GOT3 (cell line): Measurements from ENCODE around the gene TEP1.
"Not testable (repeated sequence)": the region's sequence is repeated elsewhere in the genome, so short reads cannot be mapped to it uniquely, and the experiment has no call there.

Experiments used
- DNase-seq: peaks from one replicate; lab custom pipeline; 2025; ENCODE audit warnings: mixed read lengths; lab: John Stamatoyannopoulos, UW

TEP1 gene

DNA sequence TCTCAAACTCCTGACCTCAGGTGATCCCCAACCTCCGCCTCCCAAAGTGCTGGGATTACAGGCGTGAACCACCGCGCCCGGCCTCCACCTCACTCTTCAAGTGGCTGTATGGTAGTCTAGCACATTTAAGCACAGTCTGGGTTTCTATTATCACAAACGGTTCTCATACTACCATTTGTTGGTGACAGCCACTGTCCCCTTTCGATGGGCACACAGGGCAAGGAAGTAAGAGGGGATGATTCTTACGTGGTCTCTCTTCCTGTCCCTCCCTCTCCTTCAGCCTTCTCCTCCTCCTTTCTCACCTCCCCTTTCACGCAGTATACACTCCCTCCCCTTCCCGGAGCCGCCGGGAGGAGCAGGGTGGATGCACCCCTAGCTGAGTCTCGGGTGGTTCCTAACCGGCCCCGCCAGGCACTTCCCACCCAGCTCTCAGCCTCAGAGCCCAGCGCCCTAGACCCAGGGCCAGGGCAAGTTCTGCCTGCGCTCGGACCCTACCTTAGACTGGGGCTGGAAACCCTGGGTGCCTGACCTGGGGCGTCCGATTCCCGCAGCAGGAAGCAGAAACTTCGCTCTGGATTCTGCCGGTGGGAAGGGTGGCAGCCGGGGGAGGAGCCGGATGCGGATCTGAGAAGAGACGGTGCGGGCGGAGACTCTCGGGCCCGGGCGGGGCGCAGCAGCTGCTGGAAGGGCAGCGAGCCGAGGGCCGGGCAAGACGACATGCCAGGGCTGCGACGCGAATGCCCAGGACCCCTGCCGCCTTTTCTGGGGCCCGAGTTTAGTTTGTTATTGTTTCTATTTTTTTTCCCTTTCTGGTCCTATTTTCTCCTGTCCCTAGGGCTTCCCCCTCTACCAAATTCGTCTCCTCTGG lies at the start of gene TEP1:
Gene TEP1 (minus strand): TSS at position 626 of the 868 bp plus-strand sequence. CDS start 5,062 bp downstream, outside the sequence.
- DNase-seq: no peak

DNA sequence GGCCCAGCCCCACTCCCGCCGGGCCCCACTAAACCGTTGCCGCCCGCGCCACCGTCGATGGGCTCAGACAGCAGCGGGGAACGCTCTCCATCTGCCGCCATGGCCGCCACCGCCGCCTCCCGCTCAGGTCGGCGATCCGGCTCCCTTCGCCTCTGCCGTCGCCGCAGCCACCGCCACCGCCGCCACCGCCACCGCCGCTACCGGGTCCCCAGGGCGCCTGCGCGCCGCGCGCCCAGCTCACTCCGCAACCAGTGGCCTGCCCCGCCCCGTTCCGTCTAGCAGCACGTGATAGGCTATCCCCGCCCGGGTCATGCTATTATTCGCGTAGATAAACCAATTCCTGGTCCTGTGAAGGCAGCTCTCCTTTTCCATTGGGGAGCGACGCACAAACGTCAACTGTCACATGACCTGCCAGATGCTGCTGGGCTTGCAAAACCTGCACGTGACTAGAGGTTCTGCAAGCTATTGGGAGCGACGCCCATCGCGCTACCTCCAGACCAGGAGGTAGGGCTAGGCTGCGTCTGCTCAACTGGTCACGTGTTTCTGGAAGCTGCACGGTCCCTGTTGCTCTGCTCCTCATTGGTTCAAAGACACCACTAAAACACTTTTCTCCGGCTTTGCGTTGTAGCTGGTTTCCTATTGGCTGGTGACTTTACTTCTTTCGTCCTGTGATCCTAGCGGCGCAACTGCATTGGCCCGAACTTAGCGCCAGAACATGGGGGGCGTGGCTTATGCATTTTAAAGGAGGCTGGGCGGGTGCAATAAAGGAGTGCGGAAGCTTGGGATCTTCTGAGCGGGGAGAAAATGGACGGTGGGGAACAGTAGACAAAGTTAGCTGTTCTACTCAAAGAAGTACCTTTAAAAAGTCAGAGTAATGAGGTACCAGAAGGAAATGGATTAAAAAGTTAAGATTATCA lies 48.2 kb upstream of the TEP1 start, which contains the start of gene PIP4P1:
Gene PIP4P1 (minus strand): TSS at position 210 of the 917 bp plus-strand sequence. CDS start 109 bp downstream, at position 101.
- peak; percentile 83 for DNase-seq

DNA sequence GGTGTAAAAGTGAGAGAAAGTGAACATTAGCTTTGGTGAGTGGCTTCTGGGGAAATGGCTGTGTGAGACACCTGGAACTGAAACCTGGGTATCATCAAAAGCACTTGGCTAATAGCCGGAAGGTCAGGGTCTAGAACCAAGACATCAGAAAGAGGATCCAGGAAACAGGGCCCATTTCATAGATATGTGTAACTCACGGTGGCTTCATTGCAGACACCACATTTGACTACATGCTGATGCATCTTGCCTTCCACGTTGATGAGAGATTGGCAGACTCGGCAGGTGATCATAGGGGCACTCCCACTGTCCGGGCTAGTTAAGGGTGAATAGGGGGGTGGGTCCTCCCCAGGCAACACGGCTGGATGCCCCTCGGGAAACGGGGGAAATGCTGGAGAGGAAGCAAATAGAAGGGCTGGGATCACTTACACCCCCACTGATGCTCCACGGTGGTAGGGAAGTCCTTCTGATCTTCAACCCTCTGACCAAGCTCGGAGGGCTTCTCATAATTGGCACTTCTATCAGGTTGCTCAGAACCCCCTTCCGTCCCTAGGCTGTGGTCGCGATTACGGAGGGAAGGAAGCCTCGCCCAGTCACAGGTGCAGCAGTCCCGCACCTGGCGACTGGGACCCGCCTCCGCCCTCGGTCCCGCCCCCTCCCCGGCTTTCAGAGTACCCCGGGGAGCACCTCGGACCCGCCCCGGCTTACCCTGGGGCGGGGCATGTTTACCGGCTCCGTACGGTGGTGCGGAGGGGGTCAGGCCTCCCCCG lies 47.3 kb upstream of the TEP1 start:
- DNase-seq: no peak

DNA sequence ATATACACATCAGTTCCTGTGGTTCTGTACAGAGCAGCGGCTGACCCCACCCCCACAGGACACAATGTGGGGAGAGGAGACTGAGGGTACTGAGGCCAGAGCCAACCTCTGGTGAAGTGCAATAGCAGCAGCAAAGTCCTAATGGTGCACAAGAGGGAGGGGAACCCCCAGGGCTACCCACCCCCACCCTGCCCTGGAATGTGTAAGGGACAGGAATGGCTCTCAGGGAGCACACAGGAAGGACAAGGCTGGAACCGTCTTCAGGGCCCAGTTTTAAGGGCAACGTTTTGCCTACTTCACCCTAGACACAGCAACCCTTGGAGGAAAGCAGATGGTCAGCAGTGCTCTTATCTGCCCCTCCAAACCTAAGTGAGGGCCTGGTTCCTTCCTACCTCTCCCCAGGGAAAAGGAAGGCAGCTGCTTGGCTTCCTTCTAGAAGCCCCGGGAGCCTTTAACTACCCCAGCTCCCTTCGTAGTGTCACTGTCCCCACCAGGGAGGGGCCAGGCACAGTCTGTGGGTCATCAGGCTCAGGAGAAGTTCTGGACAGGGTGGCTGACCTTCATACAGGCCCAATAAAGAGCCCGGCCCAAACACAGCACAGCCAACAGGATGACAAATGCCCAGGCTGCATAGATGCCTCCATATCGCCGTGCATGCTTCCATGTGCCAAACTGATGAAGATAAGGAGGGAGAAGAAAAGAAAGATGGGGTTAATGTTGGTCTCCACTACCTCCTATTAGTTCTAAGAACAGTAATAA lies 44.9 kb upstream of the TEP1 start:
- no peak for DNase-seq

DNA sequence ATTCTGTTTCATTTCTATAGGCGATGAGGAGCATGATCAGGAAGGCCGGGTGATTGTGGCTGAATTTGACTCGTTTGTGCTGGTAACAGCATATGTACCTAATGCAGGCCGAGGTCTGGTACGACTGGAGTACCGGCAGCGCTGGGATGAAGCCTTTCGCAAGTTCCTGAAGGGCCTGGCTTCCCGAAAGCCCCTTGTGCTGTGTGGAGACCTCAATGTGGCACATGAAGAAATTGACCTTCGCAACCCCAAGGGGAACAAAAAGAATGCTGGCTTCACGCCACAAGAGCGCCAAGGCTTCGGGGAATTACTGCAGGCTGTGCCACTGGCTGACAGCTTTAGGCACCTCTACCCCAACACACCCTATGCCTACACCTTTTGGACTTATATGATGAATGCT lies 43.7 kb upstream of the TEP1 start:
- DNase-seq: no peak

DNA sequence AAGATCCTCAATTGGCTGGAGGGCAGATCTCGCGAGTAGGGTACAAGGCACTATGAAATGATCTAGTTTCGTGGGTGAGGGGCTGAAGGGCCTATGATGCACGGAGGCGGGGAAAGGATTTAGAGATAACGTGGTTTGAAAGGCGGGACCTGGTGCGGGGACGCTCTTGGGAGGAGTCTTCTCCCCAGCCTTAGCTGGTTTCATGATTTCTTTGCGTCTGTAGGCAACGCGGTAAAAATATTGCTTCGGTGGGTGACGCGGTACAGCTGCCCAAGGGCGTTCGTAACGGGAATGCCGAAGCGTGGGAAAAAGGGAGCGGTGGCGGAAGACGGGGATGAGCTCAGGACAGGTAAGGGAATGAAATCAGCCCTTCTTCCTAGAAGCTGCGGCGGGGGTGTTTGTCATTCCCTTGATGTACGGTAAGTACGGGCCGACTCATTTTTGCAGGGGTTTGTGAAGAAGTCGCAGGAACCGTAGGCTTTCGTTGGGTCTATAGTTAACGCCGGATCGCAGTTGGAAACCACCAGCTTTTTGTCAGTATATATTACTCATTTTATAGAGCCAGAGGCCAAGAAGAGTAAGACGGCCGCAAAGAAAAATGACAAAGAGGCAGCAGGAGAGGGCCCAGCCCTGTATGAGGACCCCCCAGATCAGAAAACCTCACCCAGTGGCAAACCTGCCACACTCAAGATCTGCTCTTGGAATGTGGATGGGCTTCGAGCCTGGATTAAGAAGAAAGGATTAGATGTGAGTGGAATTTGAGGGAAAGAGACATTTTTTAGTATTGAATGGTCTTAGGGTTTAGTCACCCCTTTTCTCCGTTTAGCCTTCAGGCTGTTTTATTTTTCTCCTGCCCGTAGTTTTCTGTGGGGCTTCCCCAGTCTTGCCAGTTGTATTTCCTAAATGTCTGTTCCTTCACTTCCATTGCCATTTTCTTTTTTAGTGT lies 42.3 kb upstream of the TEP1 start:
- no peak for DNase-seq

DNA sequence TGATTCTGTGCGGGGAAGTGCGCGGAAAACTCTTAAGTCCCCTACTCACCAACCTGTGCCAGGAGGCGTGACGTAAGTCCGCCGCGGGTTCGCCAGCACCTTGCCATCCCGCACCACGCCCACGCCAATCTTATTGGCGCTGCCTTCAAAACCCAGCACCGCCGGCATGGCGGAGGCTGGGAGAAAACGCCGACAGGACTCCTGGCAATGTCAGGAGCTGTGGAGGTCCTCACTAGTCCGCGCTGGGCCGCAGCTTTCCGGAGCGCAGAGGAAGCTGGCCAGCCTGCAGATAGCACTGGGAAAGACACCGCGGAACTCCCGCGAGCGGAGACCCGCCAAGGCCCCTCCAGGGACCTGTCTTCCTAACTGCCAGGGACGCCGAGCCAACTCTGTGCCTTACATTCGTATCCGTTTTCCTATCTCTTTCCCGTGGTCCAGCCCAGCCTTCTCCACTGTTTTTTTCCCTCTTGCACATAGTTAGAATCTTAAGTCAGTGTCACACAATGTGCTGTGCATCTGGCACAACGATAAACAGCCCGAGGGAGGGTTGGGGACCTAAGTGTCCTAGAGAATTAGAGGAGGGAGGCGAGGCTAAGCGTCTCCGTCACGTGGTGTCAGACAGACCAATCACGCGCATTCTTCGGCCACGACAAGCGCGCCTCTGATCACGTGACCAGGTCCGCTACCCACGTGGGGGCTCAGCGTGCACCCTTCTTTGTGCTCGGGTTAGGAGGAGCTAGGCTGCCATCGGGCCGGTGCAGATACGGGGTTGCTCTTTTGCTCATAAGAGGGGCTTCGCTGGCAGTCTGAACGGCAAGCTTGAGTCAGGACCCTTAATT lies 41.4 kb upstream of the TEP1 start, which contains the start of the genes APEX1 and OSGEP:
Gene APEX1 (plus strand): TSS at position 711 of the 839 bp plus-strand sequence. CDS start 420 bp downstream, outside the sequence.
Gene OSGEP (minus strand): TSS at position 297 of the 839 bp plus-strand sequence. CDS start 129 bp downstream, at position 168.
- DNase-seq: peak; percentile 74

DNA sequence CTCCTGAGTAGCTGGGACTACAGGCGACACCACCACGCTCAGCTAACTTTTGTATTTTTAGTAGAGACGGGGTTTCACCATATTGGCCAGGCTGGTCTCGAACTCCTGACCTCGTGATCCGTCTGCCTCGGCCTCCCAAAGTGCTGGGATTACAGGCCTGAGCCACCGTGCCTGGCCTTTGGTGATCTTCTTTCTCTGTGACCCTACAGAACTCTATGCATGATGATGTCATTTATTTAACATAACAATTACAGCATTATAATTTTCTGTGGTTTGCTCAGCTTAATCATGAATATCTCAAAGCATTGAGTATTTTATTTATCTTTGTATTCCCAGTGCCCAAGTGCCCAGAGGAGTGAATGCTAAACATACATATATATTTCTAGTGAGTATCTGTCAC lies 39.5 kb upstream of the TEP1 start:
- not testable (repeated sequence) for DNase-seq

DNA sequence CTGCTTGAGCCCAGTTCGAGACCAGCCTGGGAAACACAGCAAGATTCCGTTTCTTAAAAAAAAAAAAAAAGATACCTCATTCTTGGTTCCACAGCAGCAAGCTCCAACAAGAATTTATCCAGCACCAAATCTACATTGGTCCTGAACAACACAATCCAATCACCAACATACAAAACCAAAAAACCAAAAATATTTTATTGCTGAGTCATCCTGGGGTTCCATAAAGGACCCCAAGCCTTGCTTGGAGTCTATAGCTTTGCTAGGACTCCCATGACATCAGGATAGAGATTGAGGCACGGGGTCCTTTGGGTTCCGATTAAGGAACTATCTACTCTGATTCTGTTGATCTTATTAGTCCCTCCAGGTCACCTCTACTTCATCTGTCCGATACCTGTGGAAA lies 33.6 kb upstream of the TEP1 start:
- DNase-seq: no peak

DNA sequence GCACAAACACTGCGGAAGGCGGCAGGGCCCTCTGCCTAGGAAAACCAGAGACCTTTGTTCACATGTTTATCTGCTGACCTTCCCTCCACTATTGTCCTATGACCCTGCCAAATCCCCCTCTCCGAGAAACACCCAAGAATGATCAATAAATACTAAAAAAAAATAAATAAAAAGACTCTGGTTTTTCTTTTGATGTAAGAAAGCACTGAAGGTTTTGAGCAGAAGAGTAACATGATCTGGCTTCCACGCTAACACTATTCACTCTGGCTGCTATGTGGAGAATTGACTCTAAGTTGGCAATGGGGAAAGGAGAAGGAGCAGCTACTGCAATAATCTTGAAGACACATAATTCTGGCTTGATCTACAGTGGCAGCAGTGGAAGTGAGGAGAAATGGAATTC lies 30.3 kb upstream of the TEP1 start:
- not testable (repeated sequence) for DNase-seq

DNA sequence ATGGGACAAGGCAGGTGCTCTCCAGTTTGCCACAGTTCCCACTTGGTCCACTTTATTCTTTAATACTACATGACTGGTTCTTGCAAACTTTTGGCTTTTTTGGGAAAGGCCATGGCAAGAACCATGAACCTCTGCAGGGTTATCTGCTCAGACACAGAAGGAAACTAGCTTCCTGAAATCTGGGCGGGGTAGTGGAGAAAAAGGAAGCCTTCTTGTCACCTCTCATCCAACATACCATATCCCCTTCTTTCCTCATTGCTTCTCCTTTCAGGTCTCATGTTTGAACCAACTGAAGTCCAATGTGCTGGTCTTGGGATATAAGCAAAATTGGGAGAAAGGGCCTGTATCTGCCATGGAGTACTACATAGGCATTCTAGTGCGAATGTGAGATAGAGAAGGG lies 28.2 kb upstream of the TEP1 start:
- DNase-seq: no peak

DNA sequence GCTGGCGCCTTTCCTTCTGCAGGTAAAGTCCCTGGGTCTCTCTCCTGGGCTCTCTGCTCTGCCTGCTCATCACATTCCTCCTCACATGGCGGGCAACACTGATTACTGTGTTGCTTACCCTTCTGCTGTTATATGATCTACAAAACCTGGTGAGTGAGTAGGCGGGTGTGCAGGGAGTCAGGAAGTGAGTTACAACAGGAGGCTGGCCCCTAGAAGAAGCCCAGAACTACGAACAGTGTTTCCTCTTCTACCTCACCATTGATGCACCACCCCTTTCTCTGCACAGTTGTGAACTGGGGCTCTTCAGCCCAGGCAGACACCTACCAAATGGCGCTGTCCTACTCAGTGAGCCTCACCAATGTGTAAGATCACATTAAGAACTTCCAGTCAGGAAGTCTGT lies 27.6 kb upstream of the TEP1 start:
- no peak for DNase-seq

DNA sequence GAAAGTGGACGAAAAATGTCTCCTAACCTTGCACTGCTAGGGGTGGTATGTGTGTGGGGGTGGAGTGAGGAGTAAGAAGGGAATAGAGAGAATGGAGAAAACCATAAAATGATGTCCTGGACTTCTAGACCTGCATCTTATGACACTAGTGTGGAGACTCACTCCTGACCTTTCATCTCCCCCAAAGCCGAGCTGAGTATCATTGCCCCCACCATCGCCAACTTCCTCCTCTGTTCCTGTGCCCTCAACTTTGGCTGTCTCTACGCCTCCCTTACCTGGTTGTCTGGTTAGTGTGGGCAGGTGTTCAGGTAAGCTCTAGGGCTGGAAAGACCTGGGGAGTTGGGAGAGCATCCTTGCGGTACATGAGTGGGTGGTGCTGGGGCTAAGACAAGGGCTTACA lies 27.2 kb upstream of the TEP1 start:
- no peak for DNase-seq

DNA sequence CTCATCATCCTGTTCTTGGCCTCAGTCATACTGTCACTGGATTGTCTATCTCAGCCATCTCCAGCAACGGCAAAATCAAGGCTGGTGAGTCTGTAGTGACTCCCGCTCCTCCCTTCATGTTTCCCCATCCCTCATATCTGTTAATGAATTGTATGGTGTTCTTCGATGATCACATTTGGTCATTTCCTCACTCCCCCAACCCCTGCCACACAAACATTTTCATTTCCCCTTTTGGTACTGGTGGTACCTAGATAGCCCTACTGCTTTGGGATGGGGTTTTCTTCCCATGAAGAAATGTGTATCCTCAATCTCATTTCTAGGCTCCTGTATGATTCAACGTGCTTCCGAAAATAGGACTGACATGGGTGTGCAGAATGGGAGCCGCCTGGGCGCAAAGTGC lies 25.4 kb upstream of the TEP1 start:
- DNase-seq: no peak

DNA sequence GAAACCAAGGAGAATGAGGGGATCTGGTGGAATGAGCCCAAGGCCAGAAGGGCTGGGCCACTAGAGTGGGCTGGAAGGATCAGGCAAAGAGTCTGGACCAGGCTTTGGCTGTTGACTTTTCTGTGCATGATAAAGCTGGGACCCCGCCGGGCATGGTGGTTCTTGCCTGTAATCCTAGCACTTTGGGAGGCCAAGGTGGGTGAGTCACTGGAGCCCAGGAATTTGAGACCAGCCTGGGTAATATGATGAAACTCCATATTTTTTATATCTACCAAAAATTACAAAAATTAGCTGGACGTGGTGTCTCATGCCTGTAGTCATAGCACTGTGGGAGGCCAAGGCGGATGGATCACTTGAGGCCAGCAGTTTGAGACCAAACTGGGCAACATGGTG lies 23.1 kb upstream of the TEP1 start:
- no peak for DNase-seq

DNA sequence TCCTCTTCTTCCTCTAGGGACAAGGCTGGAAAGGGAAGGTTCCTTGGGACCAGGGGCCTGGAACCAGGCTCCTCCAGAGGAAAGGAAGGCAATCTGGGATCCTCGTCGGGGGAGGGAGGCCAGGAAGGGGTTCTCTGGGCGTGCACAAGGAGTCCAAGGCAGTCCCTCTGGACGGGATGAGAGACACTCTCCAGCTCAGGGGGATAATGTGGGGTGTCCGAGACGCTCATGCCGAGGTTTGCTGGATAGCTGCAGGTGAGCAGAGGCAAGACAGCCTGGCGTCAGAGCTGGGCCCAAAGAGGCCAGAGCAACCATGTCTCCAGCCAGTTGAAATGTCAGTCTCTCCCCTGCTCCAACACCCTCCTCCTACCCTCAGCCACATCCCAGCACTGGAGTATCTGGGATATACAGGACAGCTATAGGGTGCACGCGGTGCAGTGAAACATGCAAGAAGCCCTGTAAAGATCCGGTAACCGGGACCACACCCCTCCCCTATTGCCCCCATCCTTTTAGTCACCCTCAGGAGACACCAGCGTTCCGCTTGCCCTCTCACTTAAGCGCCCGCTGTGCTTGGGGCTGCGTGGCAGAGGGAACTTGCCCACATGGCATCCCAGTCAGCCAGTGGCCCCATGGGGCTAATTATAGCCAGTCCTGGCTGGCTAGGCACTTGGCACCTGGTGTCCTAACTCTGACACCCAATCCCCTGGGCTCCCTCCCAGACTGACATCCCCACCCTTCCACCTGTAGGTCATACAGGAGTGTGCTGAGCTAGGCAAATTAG lies 22.5 kb upstream of the TEP1 start, which contains the start of gene KLHL33:
Gene KLHL33 (minus strand): TSS at position 585 of the 781 bp plus-strand sequence. CDS start 355 bp downstream, at position 230.
- DNase-seq: no peak

DNA sequence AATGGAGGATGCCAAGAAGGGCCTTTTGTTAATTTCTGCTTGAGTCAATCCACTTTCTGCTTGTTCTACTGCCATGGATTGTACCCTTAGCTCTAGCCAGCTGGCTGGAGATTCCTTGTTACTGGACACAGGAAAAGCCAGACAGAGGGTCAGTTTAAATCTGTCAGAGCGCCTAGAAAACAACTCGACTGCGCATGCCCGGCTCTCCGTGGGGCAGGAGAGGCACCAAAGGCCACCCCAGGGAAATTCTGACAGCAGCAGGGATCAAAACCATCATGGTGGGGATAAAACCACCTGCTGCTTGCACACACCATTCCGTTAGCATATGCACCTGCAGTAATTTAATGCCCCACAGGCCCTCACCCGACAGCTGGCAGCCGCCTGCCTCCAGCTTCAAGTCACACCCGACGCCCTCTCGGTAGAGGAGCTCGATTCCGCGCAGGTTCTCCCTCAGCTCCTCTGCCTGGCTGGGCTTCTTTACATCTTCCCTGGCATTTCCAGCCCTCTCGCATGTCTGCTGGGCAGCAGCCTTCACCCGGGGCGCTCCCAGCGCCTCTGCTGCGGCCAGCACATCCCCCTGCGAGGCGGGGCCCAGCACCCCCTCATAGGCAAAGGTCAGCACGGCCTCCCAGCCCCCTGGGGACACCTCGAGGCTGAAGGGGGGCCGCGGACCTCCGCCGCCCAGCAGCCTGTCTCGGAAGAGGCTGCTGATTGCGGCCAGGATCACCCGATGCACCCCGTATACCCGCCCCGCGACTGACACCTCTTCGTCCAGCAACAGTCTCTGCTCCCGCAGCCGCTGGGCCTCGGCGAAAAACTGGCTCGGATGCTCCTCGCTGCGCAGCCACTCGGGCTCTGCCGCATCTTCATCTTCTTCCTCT lies 21.6 kb upstream of the TEP1 start:
- DNase-seq: no peak
